Measurements from ENCODE around the gene IGF1R.

The IGF1R gene

DNA sequence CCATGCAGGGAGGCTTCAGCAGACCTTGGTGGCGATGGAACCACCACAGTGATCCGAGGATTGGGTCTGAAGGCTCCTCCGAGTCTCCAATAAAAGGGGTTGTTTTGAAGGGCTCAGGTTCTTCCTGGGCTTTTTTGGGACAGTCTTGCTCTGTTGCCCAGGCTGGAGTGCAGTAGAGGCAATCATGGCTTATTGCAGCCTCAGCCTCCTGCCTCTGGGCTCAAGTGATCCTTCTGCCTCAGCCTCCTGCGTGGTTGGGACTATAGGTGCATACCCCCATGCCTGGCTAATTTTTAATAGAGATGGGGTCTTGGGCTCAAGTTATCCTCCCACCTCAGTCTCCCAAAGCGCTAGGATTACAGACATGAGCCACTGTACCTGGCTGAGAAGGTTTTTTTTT is 84.8 kb downstream of the IGF1R start:
- no peak overlapping the region for H3K4me3 Mint-ChIP-seq
- H3K4me1 Mint-ChIP-seq (ENCODE audit: low read depth in 2 of 2) = peaks cover 0 to 1% of the 10 kb centered on the region in 2 donors
- no peak overlapping the region for H3K27ac Mint-ChIP-seq
- DNase-seq = no peak
- H3K36me3 Mint-ChIP-seq (ENCODE audit: insufficient read depth) = no peaks in the 10 kb centered on the region
- ATAC-seq (replicated peaks) = no peak
- H3K9me3 Mint-ChIP-seq = no peaks in the 10 kb centered on the region
- H3K27me3 Mint-ChIP-seq = no peaks in the 10 kb centered on the region

DNA sequence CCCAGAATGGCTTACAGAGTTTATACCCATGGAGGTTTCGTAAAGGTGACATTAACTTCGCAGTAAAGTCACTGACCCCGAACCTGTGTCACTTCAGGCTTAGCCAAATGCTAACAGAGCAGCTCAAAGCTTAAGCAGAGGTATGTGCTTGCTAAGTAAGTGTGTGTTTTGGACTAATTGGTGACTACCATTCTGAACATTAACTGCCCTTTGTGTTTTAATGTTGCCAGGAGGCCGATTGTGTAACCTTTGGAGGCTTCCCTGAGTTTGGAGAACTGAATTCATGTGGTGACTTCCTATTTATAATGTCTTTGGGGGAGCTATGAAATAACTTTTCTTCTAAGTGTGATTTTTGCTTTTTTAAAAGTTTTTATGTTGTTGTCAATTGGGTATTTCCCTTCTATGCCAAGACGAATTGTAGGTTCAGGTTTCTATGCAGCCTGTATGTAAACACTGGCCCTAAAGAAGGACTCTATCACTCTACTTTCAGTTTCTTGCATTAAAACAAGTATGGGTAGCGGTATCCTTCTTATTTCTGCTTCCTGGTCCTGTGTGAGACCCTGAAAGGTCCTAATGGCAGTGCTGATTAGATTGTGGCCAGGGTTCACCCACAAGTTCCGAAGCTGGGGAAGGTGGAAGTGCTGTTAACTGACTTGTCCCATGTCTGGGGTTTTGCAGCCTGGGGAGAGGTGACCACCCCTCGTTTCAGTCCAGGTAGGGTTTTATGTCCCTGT is 86.3 kb downstream of the IGF1R start:
- Mint-ChIP-seq H3K27ac (no peak overlapping the region), H3K4me3 (no peak overlapping the region)
- no peak for ATAC-seq (replicated peaks)

GRCh38 chr15:98735304-98735703 is 87.0 kb downstream of the IGF1R start:
- ATAC-seq (replicated peaks) = no peak
- Mint-ChIP-seq H3K36me3 (ENCODE audit: insufficient read depth) (no peaks in the 10 kb centered on the region), H3K4me3 (no peak overlapping the region), H3K27ac (no peak overlapping the region), H3K9me3 (no peaks in the 10 kb centered on the region), H3K4me1 (ENCODE audit: low read depth in 2 of 2) (peaks cover 0 to 3% of the 10 kb centered on the region in 2 donors), H3K27me3 (no peaks in the 10 kb centered on the region)
- no peak for DNase-seq

More for the DNA sequence above, 86.3 kb downstream of the IGF1R start:
- DNase-seq = no peak
- no peaks in the 10 kb centered on the region for H3K9me3 Mint-ChIP-seq
- H3K36me3 Mint-ChIP-seq (ENCODE audit: insufficient read depth) = no peaks in the 10 kb centered on the region
- no peaks in the 10 kb centered on the region for H3K27me3 Mint-ChIP-seq
- H3K4me1 Mint-ChIP-seq (ENCODE audit: low read depth in 2 of 2) = peaks cover 0 to 3% of the 10 kb centered on the region in 2 donors

- no peaks in the 10 kb centered on the region for H3K36me3 Mint-ChIP-seq (ENCODE audit: insufficient read depth)
- no peak for DNase-seq
- no peak overlapping the region for H3K27ac Mint-ChIP-seq
- no peak overlapping the region for H3K4me3 Mint-ChIP-seq
- no peak for ATAC-seq (replicated peaks)
- H3K27me3 Mint-ChIP-seq = no peaks in the 10 kb centered on the region
- H3K9me3 Mint-ChIP-seq = no peaks in the 10 kb centered on the region
- peaks cover 0 to 4% of the 10 kb centered on the region in 2 donors for H3K4me1 Mint-ChIP-seq (ENCODE audit: low read depth in 2 of 2)
These were observed 87.7 kb downstream of the IGF1R start for GRCh38 chr15:98735895-98736617.

- Mint-ChIP-seq H3K4me3 (no peak overlapping the region), H3K27ac (no peak overlapping the region), H3K9me3 (no peaks in the 10 kb centered on the region), H3K4me1 (ENCODE audit: low read depth in 2 of 2) (peaks cover 0 to 4% of the 10 kb centered on the region in 2 donors), H3K27me3 (peaks cover 0 to 7% of the 10 kb centered on the region in 2 donors), H3K36me3 (ENCODE audit: insufficient read depth) (no peaks in the 10 kb centered on the region)
- DNase-seq (no peak), ATAC-seq (replicated peaks) (no peak)
These were observed 88.8 kb downstream of the IGF1R start for GRCh38 chr15:98737159-98737558.

DNA sequence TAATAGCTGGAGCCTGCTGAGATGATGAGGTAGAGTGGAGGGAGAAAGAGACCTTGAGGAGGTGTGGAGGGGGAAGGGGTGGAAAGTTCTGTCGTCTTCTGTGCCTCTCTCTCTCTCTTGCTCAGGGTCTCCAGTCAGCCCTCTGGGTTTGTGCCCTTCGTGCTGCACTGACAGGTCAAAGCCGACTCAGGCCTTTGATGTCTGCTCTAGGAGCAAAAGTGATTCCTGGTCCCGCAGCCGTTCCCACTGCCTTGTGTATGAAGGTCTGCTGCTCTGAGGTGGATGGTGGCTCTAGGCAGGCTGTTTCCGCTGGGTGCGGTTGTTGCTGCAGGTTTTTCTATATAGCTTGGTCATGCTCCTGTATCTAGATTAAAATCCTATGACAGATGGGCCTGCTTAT is 89.4 kb downstream of the IGF1R start:
- Mint-ChIP-seq H3K27ac (no peak overlapping the region), H3K4me3 (no peak overlapping the region), H3K27me3 (peaks cover 0 to 8% of the 10 kb centered on the region in 2 donors), H3K9me3 (no peaks in the 10 kb centered on the region), H3K36me3 (ENCODE audit: insufficient read depth) (peaks cover 1% of the 10 kb centered on the region), H3K4me1 (ENCODE audit: low read depth in 2 of 2) (peaks cover 0 to 4% of the 10 kb centered on the region in 2 donors)
- DNase-seq = no peak
- no peak for ATAC-seq (replicated peaks)

GRCh38 chr15:98738689-98739401 is 90.5 kb downstream of the IGF1R start:
- H3K27me3 Mint-ChIP-seq = peaks cover 3 to 15% of the 10 kb centered on the region in 2 donors
- no peaks in the 10 kb centered on the region for H3K9me3 Mint-ChIP-seq
- peaks cover 3% of the 10 kb centered on the region for H3K36me3 Mint-ChIP-seq (ENCODE audit: insufficient read depth)
- ATAC-seq (replicated peaks) = no peak
- peaks cover 0 to 4% of the 10 kb centered on the region in 2 donors for H3K4me1 Mint-ChIP-seq (ENCODE audit: low read depth in 2 of 2)
- no peak overlapping the region for H3K27ac Mint-ChIP-seq
- no peak overlapping the region for H3K4me3 Mint-ChIP-seq
- no peak for DNase-seq

DNA sequence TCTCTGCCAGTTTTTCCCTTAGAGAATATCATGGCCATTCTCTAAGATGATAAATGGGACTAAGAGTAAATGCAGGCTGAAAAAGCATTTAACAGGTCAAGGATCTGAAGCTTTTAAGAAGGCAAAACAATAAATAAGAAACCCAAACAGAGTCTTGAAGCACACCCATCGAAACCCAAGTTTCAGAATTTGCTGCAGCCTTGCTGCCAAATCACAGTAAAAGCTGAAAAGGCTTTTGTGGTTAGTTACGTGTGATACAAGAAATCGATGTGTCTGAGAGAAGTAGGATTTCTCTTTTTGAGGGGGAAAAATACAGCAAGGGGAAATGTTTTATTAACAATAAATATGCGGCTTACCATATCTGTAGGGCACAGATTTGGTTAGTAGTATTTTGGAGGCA is 92.0 kb downstream of the IGF1R start:
- Mint-ChIP-seq H3K9me3 (no peaks in the 10 kb centered on the region), H3K4me3 (no peak overlapping the region), H3K4me1 (ENCODE audit: low read depth in 2 of 2) (peaks cover 0 to 9% of the 10 kb centered on the region in 2 donors), H3K27ac (no peak overlapping the region), H3K27me3 (peaks cover 12 to 24% of the 10 kb centered on the region in 2 donors), H3K36me3 (ENCODE audit: insufficient read depth) (peaks cover 3% of the 10 kb centered on the region)
- no peak for ATAC-seq (replicated peaks)
- no peak for DNase-seq

DNA sequence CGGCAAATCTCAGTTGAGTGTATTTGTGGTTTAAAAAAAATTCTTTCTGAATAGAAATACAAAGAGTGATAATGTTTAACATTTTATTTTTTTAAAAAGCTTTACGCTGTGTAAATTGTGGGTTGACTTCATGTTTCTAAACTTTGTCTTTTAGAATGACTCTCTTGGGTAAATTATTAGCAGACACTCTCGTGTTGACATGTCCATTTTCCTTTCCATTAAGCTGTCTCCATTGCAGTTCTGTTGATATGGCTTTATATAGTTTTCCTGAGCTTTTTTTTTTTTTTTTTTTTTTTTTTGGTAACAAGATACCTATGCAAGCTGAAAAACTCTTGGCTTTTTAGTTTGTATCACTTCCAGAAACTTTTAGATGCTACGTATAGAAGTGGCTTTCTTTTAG is 92.6 kb downstream of the IGF1R start:
- H3K4me3 Mint-ChIP-seq = no peak overlapping the region
- ATAC-seq (replicated peaks) (no peak), DNase-seq (no peak)
- peaks cover 3% of the 10 kb centered on the region for H3K36me3 Mint-ChIP-seq (ENCODE audit: insufficient read depth)
- peaks cover 0 to 8% of the 10 kb centered on the region in 2 donors for H3K4me1 Mint-ChIP-seq (ENCODE audit: low read depth in 2 of 2)
- no peak overlapping the region for H3K27ac Mint-ChIP-seq
- no peaks in the 10 kb centered on the region for H3K9me3 Mint-ChIP-seq
- peaks cover 12 to 24% of the 10 kb centered on the region in 2 donors for H3K27me3 Mint-ChIP-seq

DNA sequence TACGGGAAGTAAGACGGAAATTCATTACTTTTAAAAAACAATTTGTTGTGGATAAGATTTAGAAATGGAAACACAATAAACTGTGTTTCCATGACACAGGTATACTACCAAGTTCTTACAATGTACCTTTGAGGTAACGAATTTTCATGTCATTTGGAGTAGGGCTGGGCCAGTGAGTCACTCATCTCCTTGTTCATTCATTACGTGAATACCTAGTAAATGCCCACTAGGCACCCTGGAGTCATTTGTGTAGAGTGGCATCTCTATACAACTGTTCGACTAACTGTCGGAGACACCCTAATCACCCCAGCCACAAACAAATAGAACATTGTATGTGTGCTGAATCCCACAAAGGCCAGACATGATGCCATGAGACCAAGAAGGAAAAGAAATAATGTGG is 94.8 kb downstream of the IGF1R start:
- Mint-ChIP-seq H3K4me1 (ENCODE audit: low read depth in 2 of 2) (peaks cover 0 to 8% of the 10 kb centered on the region in 2 donors), H3K27ac (no peak overlapping the region)

DNA sequence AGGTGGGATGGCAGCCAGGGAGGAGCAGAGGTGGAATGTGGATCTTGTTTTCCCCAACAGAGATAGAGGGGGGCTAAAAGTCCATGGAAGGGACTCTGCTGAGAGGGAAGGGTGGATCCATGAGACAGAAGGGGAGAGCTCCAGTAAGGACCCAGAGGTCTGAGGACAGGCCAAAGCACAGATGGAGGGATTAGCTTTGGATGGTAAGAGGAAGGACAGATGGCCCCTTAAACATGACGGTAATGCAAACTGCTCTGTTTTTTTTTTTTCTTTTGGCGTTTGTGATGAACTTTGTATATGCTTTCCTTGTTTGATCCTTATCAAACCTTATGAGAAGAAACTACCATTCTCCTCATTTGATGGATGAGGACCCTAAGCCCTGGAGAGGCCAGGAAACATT is 96.2 kb downstream of the IGF1R start:
- peaks cover 12 to 30% of the 10 kb centered on the region in 2 donors for H3K27me3 Mint-ChIP-seq
- H3K4me1 Mint-ChIP-seq (ENCODE audit: low read depth in 2 of 2) = peaks cover 0 to 6% of the 10 kb centered on the region in 2 donors
- DNase-seq = no peak
- no peak for ATAC-seq (replicated peaks)
- no peaks in the 10 kb centered on the region for H3K9me3 Mint-ChIP-seq
- H3K36me3 Mint-ChIP-seq (ENCODE audit: insufficient read depth) = peaks cover 3% of the 10 kb centered on the region
- no peak overlapping the region for H3K4me3 Mint-ChIP-seq
- peak overlapping the region in 1 of 2 donors; percentile 20 for H3K27ac Mint-ChIP-seq

More for the DNA sequence above, 94.8 kb downstream of the IGF1R start:
- Mint-ChIP-seq H3K36me3 (ENCODE audit: insufficient read depth) (peaks cover 3% of the 10 kb centered on the region), H3K27me3 (peaks cover 12 to 30% of the 10 kb centered on the region in 2 donors), H3K9me3 (no peaks in the 10 kb centered on the region), H3K4me3 (no peak overlapping the region)
- DNase-seq (no peak), ATAC-seq (replicated peaks) (no peak)

GRCh38 chr15:98745179-98745578 is 96.8 kb downstream of the IGF1R start:
- DNase-seq = no peak
- ATAC-seq (replicated peaks) = no peak
- Mint-ChIP-seq H3K4me1 (ENCODE audit: low read depth in 2 of 2) (peaks cover 0 to 6% of the 10 kb centered on the region in 2 donors), H3K9me3 (no peaks in the 10 kb centered on the region), H3K27me3 (peaks cover 12 to 30% of the 10 kb centered on the region in 2 donors), H3K27ac (no peak overlapping the region), H3K36me3 (ENCODE audit: insufficient read depth) (peaks cover 3% of the 10 kb centered on the region), H3K4me3 (no peak overlapping the region)

DNA sequence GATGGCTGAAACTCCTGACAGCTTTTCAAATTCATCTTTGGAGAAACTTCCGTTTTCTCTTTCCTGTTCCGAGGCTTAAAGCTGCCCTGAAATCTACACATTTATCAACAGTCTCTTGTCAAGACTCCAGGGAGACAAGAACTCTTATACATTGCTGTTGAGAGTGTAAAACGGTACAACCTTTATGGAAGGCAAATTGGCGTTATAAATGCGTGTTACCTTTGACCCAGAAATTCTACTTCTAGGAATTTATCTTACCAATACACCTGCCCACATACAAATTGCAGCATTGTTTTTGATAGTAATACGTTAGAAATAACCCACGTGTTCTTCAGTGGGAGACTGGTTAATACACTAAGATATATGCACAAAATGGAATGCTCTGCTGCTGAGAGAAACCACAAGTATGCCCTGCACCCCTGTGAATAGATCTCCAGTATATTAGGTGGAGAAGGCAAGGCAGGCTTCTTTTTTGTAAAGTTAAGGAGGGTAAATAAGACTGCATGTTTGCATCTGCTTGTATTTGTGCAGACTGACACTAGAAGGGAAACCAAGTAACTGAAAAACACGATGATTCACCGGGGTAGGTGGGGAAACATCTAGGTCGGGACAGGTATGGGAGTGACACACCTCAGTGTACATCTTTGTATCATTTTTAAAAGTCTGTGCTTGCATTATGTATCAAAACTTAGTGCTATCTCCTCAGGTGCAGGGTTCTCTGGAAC is 97.5 kb downstream of the IGF1R start:
- ATAC-seq (replicated peaks) = no peak
- Mint-ChIP-seq H3K9me3 (no peaks in the 10 kb centered on the region), H3K36me3 (ENCODE audit: insufficient read depth) (peaks cover 3% of the 10 kb centered on the region), H3K4me1 (ENCODE audit: low read depth in 2 of 2) (peaks cover 0 to 5% of the 10 kb centered on the region in 2 donors), H3K27me3 (peaks cover 12 to 30% of the 10 kb centered on the region in 2 donors), H3K27ac (no peak overlapping the region), H3K4me3 (no peak overlapping the region)
- DNase-seq = no peak

All from effector memory CD8-positive, alpha-beta T cell (primary cell).